Measurements from ENCODE around the gene ALKBH3. TPM values are rescaled to one million over a fixed set of nuclear protein-coding genes. Genes with fewer than 3 reads are reported as not detected.

The ALKBH3 gene
- total RNA-seq, 1 experiment from 2014 or later: 36.7 TPM

DNA sequence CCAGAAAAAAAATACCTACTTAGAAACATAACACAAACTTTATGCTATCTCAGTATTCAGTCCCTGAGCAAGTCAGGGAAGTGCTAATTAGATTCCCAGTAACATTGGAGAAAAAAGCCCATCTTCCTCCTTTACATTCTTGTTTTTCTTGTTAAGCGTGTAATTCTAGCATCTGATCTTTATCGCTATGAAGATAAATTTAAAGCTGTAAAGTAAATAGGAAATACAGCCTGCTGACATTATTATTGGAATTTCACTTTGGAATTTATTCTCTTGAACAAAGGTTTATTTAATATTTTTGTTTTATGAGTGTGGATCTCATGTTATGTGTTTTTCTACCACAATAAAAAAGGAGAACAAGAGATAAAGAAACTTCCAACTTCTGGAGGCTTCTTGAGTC, 13.9 kb downstream of the ALKBH3 start:
- H2AFZ ChIP-seq (ENCODE audit: low read depth, low read length, poor library complexity, severe bottlenecking): no peak overlapping the region
- no peaks in the 10 kb centered on the region for H3K9me2 ChIP-seq (ENCODE audit: insufficient read depth)
- H3K79me2 ChIP-seq (ENCODE audit: insufficient read depth, low read length): no peaks in the 10 kb centered on the region
- no peak overlapping the region for H3K4me3 ChIP-seq (replicated peaks in 1 of 2; ENCODE audit: low read depth in 1 of 2, low read length in 2 of 2)
- BruUV-seq (replicated peaks): no TSS peak
- no peaks in the 10 kb centered on the region for H3K27me3 ChIP-seq (ENCODE audit: insufficient read depth, low read length)
- TF ChIP-seq EZH2phosphoT487 (IDR thresholded peaks at IDR 0.05; ENCODE audit: borderline replicate concordance): no peak
- no peak overlapping the region for H3K27ac ChIP-seq (ENCODE audit: low read depth, low read length)
- intact Hi-C loops (cut with micrococcal nuclease): no loop called here
- no peak overlapping the region for H3K4me2 ChIP-seq (ENCODE audit: low read length)
- no peak for ATAC-seq
- no peak overlapping the region for H3K9ac ChIP-seq (ENCODE audit: low read length)
- peaks cover 24 to 32% of the 10 kb centered on the region in 2 experiments; a peak in 3 of 4 replicates for H3K36me3 ChIP-seq (ENCODE audit: control insufficient read depth in 1 of 2, insufficient read depth in 2 of 2, low read length in 2 of 2)
- ChIA-PET CTCF (no interaction called here), RAD21 (ENCODE audit: low non-redundant PET in 1 of 2, low total read pairs in 2 of 2, uncharacterized antibody in 2 of 2, unreplicated experiment in 2 of 2) (no interaction called here), POLR2A (no interaction called here)
- no peaks in the 10 kb centered on the region for H4K20me1 ChIP-seq (ENCODE audit: insufficient read depth)
- no peak for DNase-seq (ENCODE audit: low read depth, low spot score)
- no peaks in the 10 kb centered on the region for H3K4me1 ChIP-seq (ENCODE audit: control insufficient read depth in 1 of 2, insufficient read depth in 2 of 2, low read length in 2 of 2)
- no peaks in the 10 kb centered on the region for H3K9me3 ChIP-seq (ENCODE audit: control insufficient read depth in 1 of 2, insufficient read depth in 1 of 2, low read depth in 1 of 2, low read length in 2 of 2)

DNA sequence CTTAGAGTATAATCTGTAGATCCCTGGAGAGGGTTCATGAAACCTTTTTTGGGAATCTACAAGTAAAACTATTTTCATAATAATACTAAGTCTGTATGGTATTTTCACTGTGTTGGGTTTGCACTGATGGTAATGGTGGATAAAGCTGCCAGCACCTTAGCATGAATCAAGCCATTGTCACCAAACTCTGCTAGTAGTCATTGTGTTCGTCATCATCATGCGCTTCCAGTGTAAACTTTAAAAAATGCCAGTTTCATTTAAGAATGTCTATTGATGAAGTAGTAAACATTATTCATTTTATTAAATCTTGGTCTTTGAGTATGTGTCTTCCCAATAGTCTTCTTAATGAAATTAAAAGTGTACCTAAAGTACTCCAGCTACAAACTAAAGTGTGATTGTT, 15.0 kb downstream of the ALKBH3 start:
- H3K4me3 ChIP-seq (replicated peaks in 1 of 2; ENCODE audit: low read depth in 1 of 2, low read length in 2 of 2): no peak overlapping the region
- H2AFZ ChIP-seq (ENCODE audit: low read depth, low read length, poor library complexity, severe bottlenecking): no peak overlapping the region
- intact Hi-C loops (cut with micrococcal nuclease): no loop called here
- no peaks in the 10 kb centered on the region for H3K9me3 ChIP-seq (ENCODE audit: control insufficient read depth in 1 of 2, insufficient read depth in 1 of 2, low read depth in 1 of 2, low read length in 2 of 2)
- H3K79me2 ChIP-seq (ENCODE audit: insufficient read depth, low read length): no peaks in the 10 kb centered on the region
- TF ChIP-seq POLR2A (IDR thresholded peaks at IDR 0.05; ENCODE audit: borderline replicate concordance, extremely low read depth, insufficient read depth, insufficient read length): no peak
- no peak for TF ChIP-seq FOSL1 (IDR thresholded peaks at IDR 0.05; ENCODE audit: low read depth)
- TF ChIP-seq CBX3 (IDR thresholded peaks at IDR 0.05; ENCODE audit: low read depth): no peak
- peaks cover 21 to 30% of the 10 kb centered on the region in 2 experiments; a peak in 3 of 4 replicates for H3K36me3 ChIP-seq (ENCODE audit: control insufficient read depth in 1 of 2, insufficient read depth in 2 of 2, low read length in 2 of 2)
- H3K9me2 ChIP-seq (ENCODE audit: insufficient read depth): no peaks in the 10 kb centered on the region
- H4K20me1 ChIP-seq (ENCODE audit: insufficient read depth): no peaks in the 10 kb centered on the region
- no TSS peak for BruUV-seq (replicated peaks)
- H3K27me3 ChIP-seq (ENCODE audit: insufficient read depth, low read length): no peaks in the 10 kb centered on the region
- no peak for DNase-seq (ENCODE audit: low read depth, low spot score)
- H3K4me1 ChIP-seq (ENCODE audit: control insufficient read depth in 1 of 2, insufficient read depth in 2 of 2, low read length in 2 of 2): no peaks in the 10 kb centered on the region
- ChIA-PET RAD21 (ENCODE audit: low non-redundant PET in 1 of 2, low total read pairs in 2 of 2, uncharacterized antibody in 2 of 2, unreplicated experiment in 2 of 2) (no interaction called here), CTCF (no interaction called here), POLR2A (no interaction called here)
- H3K4me2 ChIP-seq (ENCODE audit: low read length): no peak overlapping the region
- no peak for ATAC-seq
- H3K27ac ChIP-seq (ENCODE audit: low read depth, low read length): no peak overlapping the region
- no peak overlapping the region for H3K9ac ChIP-seq (ENCODE audit: low read length)

- intact Hi-C loops (cut with micrococcal nuclease): no loop called here
- DNase-seq (ENCODE audit: low read depth, low spot score) (no peak), ATAC-seq (no peak)
- H3K27ac ChIP-seq (ENCODE audit: low read depth, low read length): no peak overlapping the region
- CTCF ChIA-PET: no interaction called here
- no peak overlapping the region for H3K9ac ChIP-seq (ENCODE audit: low read length)
- TF ChIP-seq SIN3A (IDR thresholded peaks at IDR 0.05; ENCODE audit: low read depth) (no peak), POLR2AphosphoS5 (IDR thresholded peaks at IDR 0.05; ENCODE audit: low read depth, low read length) (no peak), RAD21 (IDR thresholded peaks at IDR 0.05; ENCODE audit: low read depth) (no peak), CBX3 (IDR thresholded peaks at IDR 0.05; ENCODE audit: low read depth) (no peak), JUND (IDR thresholded peaks at IDR 0.05) (no peak), ATF3 (IDR thresholded peaks at IDR 0.05) (no peak), SRF (IDR thresholded peaks at IDR 0.05; ENCODE audit: low read depth) (no peak), CTCF (IDR thresholded peaks at IDR 0.05 in 2 of 3, conservative IDR thresholded peaks at IDR 0.05 in 1 of 3; ENCODE audit: borderline replicate concordance in 1 of 3, insufficient read depth in 1 of 3, low read depth in 2 of 3, low read length in 2 of 3) (no peak)
- H3K79me2 ChIP-seq (ENCODE audit: insufficient read depth, low read length): no peaks in the 10 kb centered on the region
- no peak overlapping the region for H3K4me2 ChIP-seq (ENCODE audit: low read length)
- peaks cover 8 to 17% of the 10 kb centered on the region in 2 experiments; a peak in 3 of 4 replicates for H3K36me3 ChIP-seq (ENCODE audit: control insufficient read depth in 1 of 2, insufficient read depth in 2 of 2, low read length in 2 of 2)
- H3K27me3 ChIP-seq (ENCODE audit: insufficient read depth, low read length): no peaks in the 10 kb centered on the region
- H3K4me3 ChIP-seq (replicated peaks in 1 of 2; ENCODE audit: low read depth in 1 of 2, low read length in 2 of 2): no peak overlapping the region
- H4K20me1 ChIP-seq (ENCODE audit: insufficient read depth): no peaks in the 10 kb centered on the region
- BruUV-seq (replicated peaks): no TSS peak
- POLR2A ChIA-PET: no interaction called here
- RAD21 ChIA-PET (ENCODE audit: low non-redundant PET in 1 of 2, low total read pairs in 2 of 2, uncharacterized antibody in 2 of 2, unreplicated experiment in 2 of 2): no interaction called here
- H3K9me2 ChIP-seq (ENCODE audit: insufficient read depth): no peaks in the 10 kb centered on the region
- no peaks in the 10 kb centered on the region for H3K9me3 ChIP-seq (ENCODE audit: control insufficient read depth in 1 of 2, insufficient read depth in 1 of 2, low read depth in 1 of 2, low read length in 2 of 2)
- no peaks in the 10 kb centered on the region for H3K4me1 ChIP-seq (ENCODE audit: control insufficient read depth in 1 of 2, insufficient read depth in 2 of 2, low read length in 2 of 2)
- H2AFZ ChIP-seq (ENCODE audit: low read depth, low read length, poor library complexity, severe bottlenecking): no peak overlapping the region
Measured at GRCh38 chr11:43898574-43898973, 17.9 kb downstream of the ALKBH3 start.
